Measurements from ENCODE around the gene CLDN2.
"Not testable (repeated sequence)": the region's sequence is repeated elsewhere in the genome, so short reads cannot be mapped to it uniquely, and the experiment has no call there.

The CLDN2 gene

GRCh38 chrX:106964290-106964689 lies 44.1 kb downstream of the CLDN2 start:
- DNase-seq, result no peak

- not testable (repeated sequence) for DNase-seq
Observed at GRCh38 chrX:106966547-106966946, 46.3 kb downstream of the CLDN2 start.

- no peak for DNase-seq
Observed at GRCh38 chrX:106972896-106973295, 52.7 kb downstream of the CLDN2 start.

- no peak for DNase-seq
Observed at GRCh38 chrX:106973433-106974149, 53.4 kb downstream of the CLDN2 start.

GRCh38 chrX:106976416-106976815 lies 56.2 kb downstream of the CLDN2 start:
- DNase-seq, result no peak

All from CD4-positive, alpha-beta T cell treated with Interferon gamma for 1 hour (primary cell).